GM21825 (cell line): ENCODE results near the gene SF3B1.
"Not testable (repeated sequence)": the region's sequence is repeated elsewhere in the genome, so short reads cannot be mapped to it uniquely, and the experiment has no call there.

ENCODE experiments used
- ATAC-seq: cut with Tn5 transposase; IDR thresholded peaks from one replicate; pipeline ENCODE4 v1.9.1; 2021; ENCODE audit warnings: mild to moderate bottlenecking, moderate library complexity; ENCODE audit not compliant: unreplicated experiment

Gene SF3B1, protein sequence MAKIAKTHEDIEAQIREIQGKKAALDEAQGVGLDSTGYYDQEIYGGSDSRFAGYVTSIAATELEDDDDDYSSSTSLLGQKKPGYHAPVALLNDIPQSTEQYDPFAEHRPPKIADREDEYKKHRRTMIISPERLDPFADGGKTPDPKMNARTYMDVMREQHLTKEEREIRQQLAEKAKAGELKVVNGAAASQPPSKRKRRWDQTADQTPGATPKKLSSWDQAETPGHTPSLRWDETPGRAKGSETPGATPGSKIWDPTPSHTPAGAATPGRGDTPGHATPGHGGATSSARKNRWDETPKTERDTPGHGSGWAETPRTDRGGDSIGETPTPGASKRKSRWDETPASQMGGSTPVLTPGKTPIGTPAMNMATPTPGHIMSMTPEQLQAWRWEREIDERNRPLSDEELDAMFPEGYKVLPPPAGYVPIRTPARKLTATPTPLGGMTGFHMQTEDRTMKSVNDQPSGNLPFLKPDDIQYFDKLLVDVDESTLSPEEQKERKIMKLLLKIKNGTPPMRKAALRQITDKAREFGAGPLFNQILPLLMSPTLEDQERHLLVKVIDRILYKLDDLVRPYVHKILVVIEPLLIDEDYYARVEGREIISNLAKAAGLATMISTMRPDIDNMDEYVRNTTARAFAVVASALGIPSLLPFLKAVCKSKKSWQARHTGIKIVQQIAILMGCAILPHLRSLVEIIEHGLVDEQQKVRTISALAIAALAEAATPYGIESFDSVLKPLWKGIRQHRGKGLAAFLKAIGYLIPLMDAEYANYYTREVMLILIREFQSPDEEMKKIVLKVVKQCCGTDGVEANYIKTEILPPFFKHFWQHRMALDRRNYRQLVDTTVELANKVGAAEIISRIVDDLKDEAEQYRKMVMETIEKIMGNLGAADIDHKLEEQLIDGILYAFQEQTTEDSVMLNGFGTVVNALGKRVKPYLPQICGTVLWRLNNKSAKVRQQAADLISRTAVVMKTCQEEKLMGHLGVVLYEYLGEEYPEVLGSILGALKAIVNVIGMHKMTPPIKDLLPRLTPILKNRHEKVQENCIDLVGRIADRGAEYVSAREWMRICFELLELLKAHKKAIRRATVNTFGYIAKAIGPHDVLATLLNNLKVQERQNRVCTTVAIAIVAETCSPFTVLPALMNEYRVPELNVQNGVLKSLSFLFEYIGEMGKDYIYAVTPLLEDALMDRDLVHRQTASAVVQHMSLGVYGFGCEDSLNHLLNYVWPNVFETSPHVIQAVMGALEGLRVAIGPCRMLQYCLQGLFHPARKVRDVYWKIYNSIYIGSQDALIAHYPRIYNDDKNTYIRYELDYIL

DNA sequence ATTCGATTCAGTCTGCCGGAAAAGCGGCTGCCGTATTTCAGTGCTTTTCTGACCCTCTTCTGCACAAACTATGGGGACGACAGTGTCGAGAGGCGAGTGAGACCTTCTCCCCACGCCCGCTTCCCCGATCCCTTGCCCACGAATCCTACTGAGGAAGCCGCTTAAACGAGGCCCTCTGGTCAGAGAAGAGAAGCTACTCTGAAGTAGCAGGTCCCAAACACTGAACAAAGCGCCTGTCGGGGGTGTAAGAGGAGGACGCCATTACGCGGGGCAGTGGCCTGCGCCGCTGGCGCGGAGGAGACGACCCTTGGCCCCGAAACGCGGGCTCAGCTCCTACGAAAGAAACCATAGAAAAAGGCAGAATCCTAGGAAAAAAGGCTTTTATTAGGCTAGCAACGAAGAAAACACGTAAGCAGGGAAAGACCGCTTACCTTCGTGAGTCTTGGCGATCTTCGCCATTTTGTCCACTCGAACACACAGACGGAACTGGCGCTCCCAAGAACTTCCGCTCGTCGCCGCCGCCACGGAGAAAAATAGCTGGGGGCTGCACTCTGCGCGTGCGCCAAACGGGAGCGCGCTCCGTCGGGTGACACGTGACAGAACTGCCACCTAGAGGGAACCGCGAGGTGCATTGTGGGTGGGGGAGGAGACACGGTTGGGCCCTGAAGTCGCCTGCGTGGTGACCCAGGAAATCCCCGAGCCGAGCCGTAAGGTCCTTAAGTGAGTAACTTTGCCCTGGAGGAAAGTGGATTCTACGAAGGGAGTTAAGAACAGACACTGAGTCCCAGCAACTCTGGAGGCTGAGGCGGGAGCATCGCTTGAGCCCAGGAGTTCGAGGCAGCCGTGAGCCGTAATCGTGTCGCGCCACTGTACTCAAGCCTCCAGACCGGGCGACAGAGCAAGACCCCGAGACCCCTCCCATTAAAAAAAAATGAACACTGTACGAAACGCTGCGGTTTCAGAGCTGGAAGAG lies at the start of gene SF3B1:
Gene SF3B1, minus strand, starts transcription at position 488 of the 973 bp plus-strand sequence. Its CDS starts 29 bp downstream, at position 459.
- ATAC-seq = peak; percentile 92

DNA sequence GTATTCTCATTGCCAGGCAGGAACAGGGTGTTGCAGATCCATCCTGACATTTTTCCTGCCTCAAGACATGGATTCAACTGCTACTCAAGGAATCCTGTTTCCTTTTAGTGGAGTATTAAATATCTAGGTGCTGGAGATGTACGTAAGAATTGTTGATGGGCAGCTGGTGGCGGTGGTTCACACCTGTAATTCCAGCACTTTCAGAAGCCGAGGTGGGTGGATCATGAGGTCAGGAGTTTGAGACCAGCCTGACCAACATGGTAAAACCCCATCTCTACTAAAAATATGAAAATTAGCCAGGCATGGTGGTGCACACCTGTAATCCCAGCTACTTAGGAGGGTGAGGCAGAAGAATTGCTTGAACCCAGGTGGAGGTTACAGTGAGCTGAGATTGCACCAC lies 49.4 kb upstream of the SF3B1 start:
- not testable (repeated sequence) for ATAC-seq

DNA sequence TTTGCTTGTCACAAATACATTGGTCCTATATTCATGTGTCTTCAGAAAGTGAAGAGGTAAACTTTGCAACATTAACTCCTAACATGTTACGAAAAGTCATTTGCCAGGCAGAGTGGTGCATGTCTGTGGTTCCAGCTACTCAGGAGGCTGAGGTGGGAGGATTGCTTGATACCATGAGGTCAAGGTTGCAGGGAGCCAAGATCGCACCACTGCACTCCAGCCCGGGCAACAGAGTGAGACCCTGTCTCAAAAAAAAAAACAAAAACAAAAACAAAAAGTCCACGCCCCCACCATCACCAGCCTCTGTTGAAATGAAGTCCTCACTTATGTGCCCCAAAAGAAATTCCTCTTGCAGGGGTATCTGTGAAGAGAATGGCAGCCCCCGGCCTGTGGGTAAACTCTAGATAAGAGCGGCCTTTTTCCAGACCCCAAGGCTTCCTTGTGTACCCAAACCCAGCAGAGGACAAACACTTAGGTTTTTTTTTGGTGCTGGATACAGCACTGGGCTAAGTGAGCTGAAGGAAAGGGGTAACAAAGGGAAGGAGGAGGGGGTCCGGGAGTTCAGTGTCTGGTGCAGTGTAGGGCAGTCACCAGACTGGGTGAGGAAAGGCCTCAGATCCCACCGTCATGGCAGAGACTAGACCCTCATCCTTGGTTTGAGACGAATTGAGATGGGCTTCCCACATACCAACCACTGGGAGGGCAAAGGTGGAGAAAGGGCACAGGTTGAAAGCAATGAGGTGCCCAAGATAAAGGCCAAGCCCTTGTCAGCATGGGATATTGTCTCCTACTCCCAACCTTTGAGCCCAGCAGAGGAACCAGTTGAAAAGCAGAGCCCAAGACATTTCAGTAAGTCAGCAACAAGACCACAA lies 45.6 kb upstream of the SF3B1 start:
- ATAC-seq = no peak

DNA sequence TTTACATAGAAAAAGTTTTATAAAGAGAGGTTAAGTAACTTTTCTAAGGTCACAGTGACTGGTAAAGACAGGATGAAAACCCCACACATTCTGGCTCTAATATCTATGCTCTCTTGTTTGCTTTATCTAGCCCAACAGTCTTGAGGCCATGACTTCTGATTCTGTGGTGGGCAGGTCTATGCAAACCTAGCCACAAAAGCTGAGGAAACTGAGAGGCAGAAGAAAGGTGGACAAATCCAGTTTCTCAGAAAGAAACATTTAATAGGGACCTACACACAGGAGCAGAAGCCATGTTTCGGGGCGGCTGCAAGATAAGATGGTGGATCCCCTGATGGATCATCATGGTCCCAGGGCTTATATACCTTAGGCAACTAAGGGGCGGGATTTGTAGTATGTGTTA lies 43.0 kb upstream of the SF3B1 start:
- ATAC-seq = no peak

DNA sequence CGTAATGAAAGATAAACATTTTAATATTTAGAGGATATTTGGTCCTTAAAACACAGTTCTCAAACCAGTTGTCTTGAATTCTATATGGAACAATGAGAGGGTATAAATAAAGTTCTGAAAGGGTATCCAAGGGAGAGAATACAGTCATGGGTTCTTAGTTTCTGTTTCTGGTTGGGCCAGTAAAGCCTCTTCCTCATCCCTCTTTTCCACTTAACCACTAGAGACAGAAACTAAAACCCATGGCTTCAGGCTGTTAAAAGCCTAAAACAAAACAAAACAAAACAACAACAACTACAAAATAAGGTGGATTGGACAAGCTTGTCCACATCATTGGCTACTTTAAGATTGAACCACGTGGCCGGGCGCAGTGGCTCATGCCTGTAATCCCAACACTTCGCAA lies 37.3 kb upstream of the SF3B1 start:
- no peak for ATAC-seq

DNA sequence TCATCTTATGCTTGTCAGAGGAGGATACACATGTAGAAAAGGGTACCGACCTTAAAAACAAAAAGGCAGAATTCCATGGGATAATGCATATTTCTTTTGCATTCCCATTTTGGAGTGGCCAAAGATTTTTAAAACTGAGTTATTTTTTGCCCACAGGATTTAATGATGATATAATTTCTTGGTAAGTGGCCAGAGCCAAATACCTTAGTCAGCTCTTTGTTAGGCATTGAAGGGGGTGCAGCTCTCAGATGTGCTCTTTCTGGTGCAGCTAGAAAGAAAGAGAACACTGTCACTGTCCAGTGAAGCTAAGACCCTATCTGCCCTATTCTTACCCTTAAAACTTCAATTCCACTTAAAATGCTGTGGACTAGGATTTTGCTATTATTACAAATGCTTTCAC lies 29.3 kb upstream of the SF3B1 start:
- ATAC-seq = no peak

DNA sequence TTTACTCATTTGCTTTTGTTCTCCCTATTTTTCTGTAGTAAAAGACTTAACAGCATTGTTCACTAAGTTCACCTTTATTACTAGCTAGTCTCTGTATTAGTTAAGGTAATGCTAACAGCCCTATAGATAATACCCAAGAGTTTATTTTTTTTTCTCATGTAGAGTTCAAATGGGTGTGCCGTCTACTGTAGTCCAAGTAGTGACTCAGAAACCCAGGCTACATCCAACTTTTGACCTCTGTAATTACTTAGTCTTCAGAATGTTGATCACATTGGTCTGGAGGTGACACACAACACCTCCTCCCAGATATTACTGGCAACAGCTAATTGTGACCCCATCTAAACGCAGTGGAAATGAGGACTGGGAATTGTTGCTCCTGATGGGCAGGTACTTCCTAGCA lies 26.2 kb upstream of the SF3B1 start:
- ATAC-seq = no peak

DNA sequence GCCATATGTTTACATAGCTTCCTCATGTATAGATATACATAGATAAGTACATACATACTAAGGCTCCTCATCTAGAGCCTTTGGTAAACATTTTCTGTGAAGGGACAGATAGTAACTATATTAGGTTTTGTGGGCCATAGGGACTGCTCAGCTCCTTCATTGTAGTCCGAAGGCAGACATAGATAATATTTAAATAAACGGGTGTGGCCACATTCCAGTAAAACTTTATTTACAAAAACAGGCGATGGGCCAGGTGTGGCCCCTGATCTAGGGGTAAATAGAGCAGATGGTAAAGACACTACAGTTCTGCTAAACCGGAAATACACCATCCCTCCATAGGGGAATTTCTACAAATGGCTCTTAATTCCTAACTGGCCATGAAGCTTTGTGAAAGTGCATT lies 25.8 kb upstream of the SF3B1 start:
- no peak for ATAC-seq

DNA sequence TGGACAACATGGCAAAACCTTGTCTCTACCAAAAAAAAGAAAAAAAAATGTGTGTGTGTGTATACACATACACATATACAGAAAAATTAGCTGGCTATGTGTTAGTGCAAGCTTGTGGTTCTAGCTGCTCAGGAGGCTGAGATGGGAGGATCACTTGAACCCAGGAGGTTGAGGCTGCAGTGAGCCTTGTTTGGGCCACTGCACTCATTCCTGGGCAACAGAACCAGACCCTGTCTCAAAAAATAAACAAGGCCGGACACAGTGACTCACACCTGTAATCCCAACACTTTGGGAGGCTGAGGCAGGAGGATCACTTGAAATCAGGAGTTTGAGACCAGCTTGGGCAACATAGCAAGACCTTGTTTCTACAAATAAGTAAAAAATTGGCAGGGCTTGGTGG lies 20.6 kb upstream of the SF3B1 start:
- ATAC-seq = no peak

DNA sequence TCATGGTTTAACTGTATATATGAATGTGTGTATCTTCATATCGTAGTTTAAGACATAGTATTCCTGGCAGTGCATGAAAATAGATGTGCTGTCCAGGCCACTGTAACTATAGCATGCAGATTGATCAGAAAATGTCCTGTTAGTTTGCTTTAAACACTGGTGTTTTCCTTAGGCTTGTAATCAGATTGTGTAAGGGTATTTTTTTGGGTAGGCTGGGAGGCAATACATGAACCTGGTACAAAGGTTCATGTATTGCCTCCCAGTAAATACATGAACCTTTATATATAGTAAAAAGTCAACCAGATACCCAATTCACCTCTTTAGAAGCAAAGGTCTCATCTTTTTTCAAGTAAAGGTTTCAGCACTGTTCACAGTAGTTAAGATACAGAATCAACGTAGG lies 20.1 kb upstream of the SF3B1 start:
- no peak for ATAC-seq

DNA sequence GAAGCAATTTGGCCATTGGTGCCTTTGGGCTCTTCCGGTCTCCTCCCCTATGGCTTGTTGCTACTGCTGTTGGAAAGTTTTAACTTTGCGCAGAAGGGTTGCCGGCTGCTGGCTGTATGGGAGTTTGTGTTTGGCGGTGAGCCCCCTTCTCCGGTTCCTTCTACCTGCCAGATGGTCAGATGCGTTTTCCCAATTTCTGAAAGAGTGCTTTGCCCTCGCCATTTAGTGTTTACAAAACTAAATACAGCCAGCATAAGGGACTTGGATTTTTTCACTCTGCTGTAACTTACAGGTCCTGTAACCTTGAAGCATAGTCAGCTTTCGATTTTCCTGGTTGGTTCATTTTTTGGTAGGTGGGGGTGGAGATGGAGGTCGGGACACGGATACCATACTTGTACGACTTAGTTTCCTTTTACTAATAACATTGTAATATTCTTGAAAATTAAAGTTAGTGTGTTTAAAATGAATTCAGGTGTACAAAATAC lies 19.1 kb upstream of the SF3B1 start:
- peak; percentile 28 for ATAC-seq

DNA sequence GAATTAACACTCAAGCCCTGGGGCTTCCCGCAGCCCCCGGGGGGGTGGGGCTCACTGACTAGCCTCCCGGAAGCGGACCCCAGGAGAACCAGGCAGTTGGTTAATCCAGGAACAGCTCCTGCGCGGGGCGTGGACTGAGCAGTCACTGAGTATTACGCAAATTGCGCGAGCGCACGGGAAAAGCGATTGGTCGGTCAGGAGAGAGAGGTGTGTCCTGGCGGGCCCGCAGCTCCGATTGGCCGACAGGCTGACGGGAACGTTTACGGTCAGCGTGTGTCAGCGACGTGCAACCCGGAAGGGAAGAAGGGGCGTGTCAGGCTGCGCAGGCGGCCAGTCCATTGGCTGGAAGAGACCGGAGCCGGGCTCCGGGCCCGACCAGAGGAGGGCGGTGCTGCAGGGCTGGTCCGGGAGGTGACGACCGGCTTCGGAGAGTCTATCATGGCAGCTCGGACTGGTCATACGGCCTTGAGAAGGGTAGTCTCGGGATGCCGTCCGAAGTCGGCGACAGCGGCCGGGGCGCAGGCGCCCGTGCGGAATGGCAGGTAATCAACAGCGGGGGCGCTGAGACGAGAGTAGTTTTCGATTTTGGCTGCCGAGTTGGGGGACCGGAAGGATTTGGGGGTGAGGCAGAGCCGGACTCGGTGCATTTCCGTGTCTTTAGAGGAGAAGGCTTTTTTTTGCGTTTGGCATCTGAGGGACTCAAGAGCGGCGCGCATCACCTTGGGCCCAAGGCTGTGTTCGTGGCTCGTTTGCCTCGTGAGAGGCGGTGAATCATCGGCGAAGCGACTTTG lies 18.5 kb upstream of the SF3B1 start, which contains the start of gene COQ10B:
Gene COQ10B, plus strand, starts transcription at position 430 of the 791 bp plus-strand sequence. Its CDS starts 9 bp downstream, at position 439.
- ATAC-seq = peak; percentile 94

DNA sequence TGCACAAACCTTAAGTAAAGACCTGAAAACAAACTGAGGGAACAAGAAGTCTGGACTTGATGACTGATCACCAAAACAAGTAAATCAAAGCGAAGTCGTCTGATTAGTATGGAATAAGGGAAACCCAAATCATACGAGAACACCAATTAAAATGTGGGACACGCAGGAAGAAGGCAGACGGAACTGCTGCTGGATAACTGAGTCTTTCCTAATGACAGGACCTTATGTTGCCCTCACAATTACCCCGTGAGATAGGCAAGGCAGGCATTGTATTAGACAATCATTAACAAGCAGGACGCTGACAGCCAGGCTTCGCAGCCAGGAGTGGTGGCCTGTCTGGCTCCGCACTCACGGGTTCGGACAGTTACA lies 17.9 kb upstream of the SF3B1 start:
- ATAC-seq = no peak

DNA sequence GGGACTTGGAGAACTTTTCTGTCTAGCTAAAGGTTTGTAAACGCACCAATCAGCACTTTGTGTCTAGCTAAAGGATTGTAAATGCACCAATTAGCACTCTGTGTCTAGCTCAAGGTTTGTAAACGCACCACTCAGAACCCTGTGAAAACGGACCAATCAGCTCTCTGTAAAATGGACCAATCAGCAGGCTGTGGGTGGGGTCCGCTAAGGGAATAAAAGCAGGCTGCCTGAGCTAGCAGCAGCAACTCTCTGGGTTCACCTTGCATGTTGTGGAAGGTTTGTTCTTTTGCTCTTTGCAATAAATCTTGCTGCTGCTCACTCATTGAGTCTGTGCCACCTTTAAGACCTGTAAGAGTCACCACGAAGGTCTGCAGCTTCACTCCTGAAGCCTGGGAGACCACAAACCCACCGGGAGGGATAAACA lies 16.1 kb upstream of the SF3B1 start:
- ATAC-seq = not testable (repeated sequence)

DNA sequence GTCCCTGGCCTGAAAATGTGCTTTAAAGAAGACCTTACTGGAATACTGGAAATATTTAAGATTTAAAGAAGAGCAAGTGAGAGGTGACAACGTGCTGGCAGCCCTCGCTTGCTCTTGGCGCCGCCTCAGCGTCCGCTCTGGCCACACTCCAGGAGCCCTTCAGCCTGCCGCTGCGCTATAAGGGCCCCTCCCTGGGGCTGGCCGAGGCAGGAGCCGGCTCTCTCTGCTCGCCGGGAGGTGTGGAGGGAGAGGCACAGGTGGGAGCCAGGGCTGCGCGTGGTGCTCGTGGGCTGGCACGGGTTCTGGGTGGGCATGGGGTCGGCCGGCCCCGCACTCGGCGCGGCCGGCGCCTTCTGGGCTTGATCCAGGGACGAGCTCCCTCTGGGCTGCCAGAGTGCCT lies 15.6 kb upstream of the SF3B1 start:
- ATAC-seq = no peak

DNA sequence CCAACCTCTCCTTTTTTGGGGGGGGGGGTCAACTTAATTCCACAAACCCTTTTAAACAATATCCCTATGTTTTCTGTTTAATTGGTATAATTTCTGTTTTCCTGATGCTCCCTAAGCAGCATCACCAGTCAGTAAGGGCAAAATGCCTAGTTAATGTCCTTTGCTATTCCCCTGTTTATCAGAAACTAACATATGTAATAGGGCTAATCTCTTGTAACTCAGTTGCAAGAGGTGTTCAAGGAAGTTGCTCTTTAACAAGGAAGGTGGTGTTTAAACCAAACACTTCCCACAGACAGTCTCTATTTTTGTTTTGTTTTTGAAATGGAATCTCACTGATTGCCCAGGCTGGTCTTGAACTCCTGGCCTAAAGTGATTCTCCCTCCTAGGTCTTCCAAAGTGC lies 12.0 kb upstream of the SF3B1 start:
- no peak for ATAC-seq

DNA sequence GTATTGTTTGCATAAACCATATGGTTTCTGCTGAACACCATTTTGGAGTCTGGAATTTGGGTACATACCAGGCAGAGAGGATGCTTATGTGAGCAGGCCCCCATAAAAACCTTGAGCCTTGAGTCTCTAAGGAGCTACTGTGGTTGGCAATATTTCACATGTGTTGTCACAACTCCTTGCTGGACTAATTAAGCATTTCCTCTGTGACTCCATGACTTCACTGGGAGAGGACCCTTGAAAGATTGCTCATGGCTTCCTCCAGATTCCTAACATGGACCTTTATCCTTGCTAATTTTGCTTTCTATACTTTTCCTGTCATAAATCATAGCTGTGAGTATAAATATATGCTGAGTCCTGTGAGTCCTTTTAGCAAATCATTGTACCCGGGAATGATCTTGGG lies 10.9 kb upstream of the SF3B1 start:
- no peak for ATAC-seq

DNA sequence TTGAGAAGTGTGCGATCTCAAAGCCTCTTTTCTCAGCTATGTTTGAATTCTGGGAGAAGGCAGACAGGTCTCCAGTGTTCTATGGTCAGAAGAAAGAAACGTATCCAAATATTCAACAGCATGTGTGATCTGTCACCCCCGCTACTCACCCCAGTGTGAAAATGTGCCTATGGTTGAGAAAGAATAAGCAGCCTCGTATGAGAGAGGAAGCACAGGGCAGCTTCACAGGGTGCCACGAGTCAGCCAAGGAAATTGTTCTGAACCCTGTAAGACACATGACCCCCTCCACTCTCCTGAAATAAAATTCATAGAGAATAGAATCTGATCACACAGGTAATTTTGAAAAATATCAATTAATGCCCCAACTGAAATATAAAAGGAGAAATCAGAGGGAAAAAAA lies 8.0 kb upstream of the SF3B1 start:
- no peak for ATAC-seq
